ENCODE data around the gene KCTD2. TPM values are rescaled to one million over a fixed set of nuclear protein-coding genes. Genes with fewer than 3 reads are reported as not detected.

KCTD2 gene
- total and polyA plus RNA-seq, 2 of the 13 experiments (the other 11 are each of a cell fraction or from before 2014, with no cell fraction given) = 28.3 to 32.6 TPM

DNA sequence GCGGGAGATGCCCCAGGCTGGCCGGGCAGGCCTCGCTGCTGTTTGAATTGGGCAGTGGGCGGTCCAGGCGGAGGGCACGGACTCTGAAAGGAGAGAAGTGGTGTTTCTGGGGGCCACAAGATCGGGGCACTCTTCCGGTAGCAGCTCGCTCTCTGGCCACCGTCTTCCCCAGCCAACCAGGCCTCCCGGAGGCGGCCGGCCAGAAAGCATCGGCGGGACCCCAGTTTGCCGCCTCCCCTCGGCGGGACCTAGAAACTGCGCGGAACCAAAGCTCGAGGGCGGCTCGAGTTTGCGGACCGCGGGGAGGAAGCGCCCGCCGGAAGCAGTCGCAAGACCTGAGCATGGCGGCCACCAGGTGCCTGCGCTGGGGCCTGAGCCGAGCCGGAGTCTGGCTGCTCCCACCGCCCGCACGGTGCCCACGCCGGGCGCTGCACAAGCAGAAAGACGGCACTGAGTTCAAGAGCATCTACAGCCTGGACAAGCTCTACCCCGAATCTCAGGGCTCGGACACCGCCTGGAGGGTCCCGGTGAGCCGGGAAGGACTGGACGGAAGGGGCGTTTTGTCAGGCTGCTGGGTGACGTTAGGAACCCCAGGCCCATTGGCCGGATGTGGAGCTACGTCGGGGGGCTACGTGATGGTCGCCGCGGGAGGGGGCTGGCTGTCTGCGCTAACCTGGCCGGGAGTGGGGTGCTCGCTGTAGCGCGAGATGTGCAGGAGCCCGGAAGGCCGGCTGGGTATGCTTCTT is 34.5 kb upstream of the KCTD2 start, which contains the start of gene MRPL58 (continued):
- TF ChIP-seq CREB1 (IDR thresholded peaks at IDR 0.05) (peak; percentile 46; the same call in 1 of the 2 replicates), CREB1 (CRISPR knock-in tag; IDR thresholded peaks at IDR 0.05) (peak; percentile 91), XBP1 (CRISPR knock-in tag; IDR thresholded peaks at IDR 0.05) (no peak), TEAD3 (CRISPR knock-in tag; optimal IDR thresholded peaks at IDR 0.05; ENCODE audit: borderline replicate concordance) (peak; percentile 86), FOXK2 (IDR thresholded peaks at IDR 0.05) (no peak), PRPF4 (IDR thresholded peaks at IDR 0.05; ENCODE audit: low read depth, low read length, poor library complexity, severe bottlenecking) (no peak), AHDC1 (CRISPR knock-in tag; IDR thresholded peaks at IDR 0.05; ENCODE audit: borderline replicate concordance) (peak; percentile 66; the same call in 1 of the 2 replicates), ZNF274 (CRISPR knock-in tag; IDR thresholded peaks at IDR 0.05) (peak; percentile 96), RERE (CRISPR knock-in tag; IDR thresholded peaks at IDR 0.05; ENCODE audit: low read depth) (peak; percentile 51; the same call in 1 of the 2 replicates), SRF (IDR thresholded peaks at IDR 0.05; ENCODE audit: low read depth, low read length) (peak; percentile 82), SMAD3 (CRISPR knock-in tag; IDR thresholded peaks at IDR 0.05) (peak; percentile 97), ZNF563 (CRISPR knock-in tag; IDR thresholded peaks at IDR 0.05) (peak; percentile 16; the same call in 1 of the 2 replicates), MTF2 (CRISPR knock-in tag; IDR thresholded peaks at IDR 0.05; ENCODE audit: borderline replicate concordance) (peak; percentile 85; the same call in 1 of the 2 replicates)
- TF ChIP-seq, protein P1, sequence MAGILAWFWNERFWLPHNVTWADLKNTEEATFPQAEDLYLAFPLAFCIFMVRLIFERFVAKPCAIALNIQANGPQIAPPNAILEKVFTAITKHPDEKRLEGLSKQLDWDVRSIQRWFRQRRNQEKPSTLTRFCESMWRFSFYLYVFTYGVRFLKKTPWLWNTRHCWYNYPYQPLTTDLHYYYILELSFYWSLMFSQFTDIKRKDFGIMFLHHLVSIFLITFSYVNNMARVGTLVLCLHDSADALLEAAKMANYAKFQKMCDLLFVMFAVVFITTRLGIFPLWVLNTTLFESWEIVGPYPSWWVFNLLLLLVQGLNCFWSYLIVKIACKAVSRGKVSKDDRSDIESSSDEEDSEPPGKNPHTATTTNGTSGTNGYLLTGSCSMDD (CRISPR knock-in tag; IDR thresholded peaks at IDR 0.05) = no peak; the same call in 1 of the 2 replicates
- TF ChIP-seq, protein P2, sequence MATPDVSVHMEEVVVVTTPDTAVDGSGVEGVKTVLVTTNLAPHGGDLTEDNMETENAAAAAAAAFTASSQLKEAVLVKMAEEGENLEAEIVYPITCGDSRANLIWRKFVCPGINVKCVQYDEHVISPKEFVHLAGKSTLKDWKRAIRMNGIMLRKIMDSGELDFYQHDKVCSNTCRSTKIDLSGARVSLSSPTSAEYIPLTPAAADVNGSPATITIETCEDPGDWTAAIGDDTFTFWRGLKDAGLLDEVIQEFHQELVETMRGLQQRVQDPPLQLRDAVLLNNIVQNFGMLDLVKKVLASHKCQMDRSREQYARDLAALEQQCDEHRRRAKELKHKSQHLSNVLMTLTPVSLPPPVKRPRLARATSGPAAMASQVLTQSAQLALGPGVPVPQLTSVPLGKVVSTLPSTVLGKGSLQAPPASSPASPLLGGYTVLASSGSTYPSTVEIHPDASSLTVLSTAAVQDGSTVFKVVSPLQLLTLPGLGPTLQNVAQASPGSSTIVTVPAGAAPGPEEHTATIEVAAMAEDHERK (CRISPR knock-in tag; IDR thresholded peaks at IDR 0.05; ENCODE audit: low read depth) = peak; percentile 81

Data from HepG2 (cell line).